ENCODE data around the gene COL4A1. TPM values are rescaled to one million over a fixed set of nuclear protein-coding genes. Genes with fewer than 3 reads are reported as not detected.

The COL4A1 gene
- 100 to 1,000 TPM; 278 to 618 (median 440) TPM for total RNA-seq

GRCh38 chr13:110306960-110307766 is at the start of gene COL4A1, which contains the start of gene COL4A2:
Gene COL4A1 (minus strand): TSS chr13:110307157. CDS start chr13:110307027, 130 bp downstream.
Gene COL4A2 (plus strand): TSS chr13:110307284. CDS start chr13:110307904, 620 bp downstream.
- H3K4me1 ChIP-seq = peaks cover 0 to 66% (median 26%) of the 10 kb centered on the region in 3 donors
- TF ChIP-seq POLR2AphosphoS5 (IDR thresholded peaks at IDR 0.05) = peak; percentile 97
- TF ChIP-seq EP300 (IDR thresholded peaks at IDR 0.05) = no peak
- peak; percentile 99 for TF ChIP-seq POLR2A (IDR thresholded peaks at IDR 0.05)
- peak in 2 of 4 experiments; percentile 6 to 11 for TF ChIP-seq CTCF (IDR thresholded peaks at IDR 0.05)
- no peaks in the 10 kb centered on the region for H3K27me3 ChIP-seq
- peak within 1 kb of the TSS; percentile 89 to 98 for H3K4me3 ChIP-seq
- peak; percentile 87 for ATAC-seq
- WGBS, 2 donors (ENCODE audit: low coverage in 1 of 2) = 0% methylated on average over 2 of the region's 96 CpGs; no CpG with 5 or more reads in 1 of the 2 donors
- peak within 1 kb of the TSS; percentile 95 to 99 (median 98) for H3K27ac ChIP-seq
- no peaks in the 10 kb centered on the region for H3K36me3 ChIP-seq
- H3K9me3 ChIP-seq = no peaks in the 10 kb centered on the region

- peak; percentile 50 for ATAC-seq
- 46% methylated on average over 11 of the region's 12 CpGs; no CpG with 5 or more reads in 1 of the 2 donors for WGBS, 2 donors (ENCODE audit: low coverage in 1 of 2)
- TF ChIP-seq POLR2AphosphoS5 (IDR thresholded peaks at IDR 0.05) (peak; percentile 43), CTCF (IDR thresholded peaks at IDR 0.05) (no peak)
These were observed 49.4 kb upstream of the COL4A1 start for GRCh38 chr13:110356362-110356761.

GRCh38 chr13:110354715-110355473 is 47.9 kb upstream of the COL4A1 start:
- 70 to 100% methylated on average over 1 to 5 of the region's 5 CpGs for WGBS, 2 donors (ENCODE audit: low coverage in 1 of 2)
- Histone ChIP-seq H3K36me3 (peaks cover 0 to 18% of the 10 kb centered on the region in 2 donors), H3K4me3 (no peak overlapping the region), H3K27ac (peak overlapping the region; percentile 34 to 99 (median 80)), H3K27me3 (no peaks in the 10 kb centered on the region), H3K4me1 (peaks cover 7 to 73% (median 19%) of the 10 kb centered on the region in 3 donors), H3K9me3 (no peaks in the 10 kb centered on the region)
- no peak for ATAC-seq
- TF ChIP-seq CTCF (IDR thresholded peaks at IDR 0.05) (no peak), POLR2A (IDR thresholded peaks at IDR 0.05) (no peak), EP300 (IDR thresholded peaks at IDR 0.05) (no peak), POLR2AphosphoS5 (IDR thresholded peaks at IDR 0.05) (no peak)

More at GRCh38 chr13:110356362-110356761, 49.4 kb upstream of the COL4A1 start:
- Histone ChIP-seq H3K4me1 (peaks cover 7 to 73% (median 25%) of the 10 kb centered on the region in 3 donors), H3K27me3 (no peaks in the 10 kb centered on the region), H3K27ac (peak overlapping the region; percentile 22 to 99 (median 92)), H3K9me3 (no peaks in the 10 kb centered on the region), H3K36me3 (peaks cover 0 to 18% of the 10 kb centered on the region in 2 donors), H3K4me3 (no peak overlapping the region)

- Histone ChIP-seq H3K4me1 (peaks cover 3 to 73% (median 19%) of the 10 kb centered on the region in 3 donors), H3K36me3 (peaks cover 0 to 18% of the 10 kb centered on the region in 2 donors), H3K9me3 (no peaks in the 10 kb centered on the region), H3K27me3 (no peaks in the 10 kb centered on the region), H3K27ac (peak overlapping the region; percentile 17 to 99 (median 87)), H3K4me3 (no peak overlapping the region)
- no peak for ATAC-seq
- TF ChIP-seq POLR2AphosphoS5 (IDR thresholded peaks at IDR 0.05) (no peak), EP300 (IDR thresholded peaks at IDR 0.05) (no peak), POLR2A (IDR thresholded peaks at IDR 0.05) (no peak), CTCF (IDR thresholded peaks at IDR 0.05) (no peak)
- 44 to 62% methylated on average over 6 of the region's 6 CpGs for WGBS, 2 donors (ENCODE audit: low coverage in 1 of 2)
These were observed 47.2 kb upstream of the COL4A1 start for GRCh38 chr13:110354123-110354627.

All from gastroesophageal sphincter (tissue), 4 donors.